Central memory CD4-positive, alpha-beta T cell (primary cell): ENCODE results near the gene HOXD1.

Source experiments
- DNase-seq: peaks from one replicate; pipeline ENCODE4 v3.0.0; 2022

The HOXD1 gene

GRCh38 chr2:176184749-176185148, 3.7 kb upstream of the HOXD1 start:
- no peak for DNase-seq

DNA sequence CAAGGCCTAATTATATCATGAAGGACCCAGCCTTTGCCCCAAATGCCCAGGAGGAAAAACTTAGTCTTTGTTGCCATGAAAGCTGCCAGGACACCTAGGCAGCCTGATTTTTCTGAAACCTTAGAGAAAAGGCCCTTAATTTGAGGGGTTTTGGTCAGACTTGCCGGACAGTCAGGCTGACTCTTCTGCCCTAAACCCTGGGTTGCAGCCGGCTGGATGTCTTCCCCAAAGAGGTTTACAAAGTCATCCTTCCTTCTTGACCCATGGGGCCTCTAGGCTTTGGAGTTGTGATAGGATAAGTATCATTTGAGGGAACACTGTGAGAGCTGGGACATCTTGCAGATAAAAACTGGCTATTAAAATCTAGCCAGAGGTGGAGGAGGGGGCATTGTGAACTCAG, 2.4 kb upstream of the HOXD1 start:
- no peak for DNase-seq

DNA sequence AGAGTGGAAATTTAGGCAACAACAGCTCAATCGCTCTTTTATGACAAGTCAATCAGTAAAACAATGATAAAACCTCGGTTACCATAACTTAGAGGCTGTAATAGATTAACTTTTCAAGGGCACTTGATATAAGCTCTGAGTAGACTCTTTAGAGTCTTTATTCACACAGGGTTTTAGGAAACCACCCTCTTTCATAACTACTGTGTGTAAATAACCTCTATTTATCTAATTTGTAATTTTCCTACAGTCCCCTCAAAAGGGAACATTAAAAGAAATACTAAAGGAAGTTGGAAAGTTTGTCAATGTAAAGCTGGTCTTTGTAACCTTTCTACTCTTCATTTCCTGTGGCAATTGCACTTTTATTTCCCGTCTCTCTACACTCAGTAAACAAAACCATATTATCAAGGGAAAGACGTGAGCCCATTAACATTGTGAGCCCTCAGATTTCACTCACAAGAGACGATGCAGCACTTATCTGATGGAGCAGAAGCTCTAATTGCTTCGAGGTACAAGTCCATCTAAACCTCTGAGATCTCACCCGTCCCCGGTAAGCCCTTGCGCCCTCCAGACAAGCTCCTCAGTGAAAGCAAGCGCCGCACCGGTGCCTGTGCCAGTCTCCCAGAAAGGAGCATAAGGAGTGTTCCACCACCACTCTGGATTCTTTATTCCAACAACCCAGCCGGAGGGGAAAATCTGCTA, 1.1 kb upstream of the HOXD1 start:
- DNase-seq: no peak

DNA sequence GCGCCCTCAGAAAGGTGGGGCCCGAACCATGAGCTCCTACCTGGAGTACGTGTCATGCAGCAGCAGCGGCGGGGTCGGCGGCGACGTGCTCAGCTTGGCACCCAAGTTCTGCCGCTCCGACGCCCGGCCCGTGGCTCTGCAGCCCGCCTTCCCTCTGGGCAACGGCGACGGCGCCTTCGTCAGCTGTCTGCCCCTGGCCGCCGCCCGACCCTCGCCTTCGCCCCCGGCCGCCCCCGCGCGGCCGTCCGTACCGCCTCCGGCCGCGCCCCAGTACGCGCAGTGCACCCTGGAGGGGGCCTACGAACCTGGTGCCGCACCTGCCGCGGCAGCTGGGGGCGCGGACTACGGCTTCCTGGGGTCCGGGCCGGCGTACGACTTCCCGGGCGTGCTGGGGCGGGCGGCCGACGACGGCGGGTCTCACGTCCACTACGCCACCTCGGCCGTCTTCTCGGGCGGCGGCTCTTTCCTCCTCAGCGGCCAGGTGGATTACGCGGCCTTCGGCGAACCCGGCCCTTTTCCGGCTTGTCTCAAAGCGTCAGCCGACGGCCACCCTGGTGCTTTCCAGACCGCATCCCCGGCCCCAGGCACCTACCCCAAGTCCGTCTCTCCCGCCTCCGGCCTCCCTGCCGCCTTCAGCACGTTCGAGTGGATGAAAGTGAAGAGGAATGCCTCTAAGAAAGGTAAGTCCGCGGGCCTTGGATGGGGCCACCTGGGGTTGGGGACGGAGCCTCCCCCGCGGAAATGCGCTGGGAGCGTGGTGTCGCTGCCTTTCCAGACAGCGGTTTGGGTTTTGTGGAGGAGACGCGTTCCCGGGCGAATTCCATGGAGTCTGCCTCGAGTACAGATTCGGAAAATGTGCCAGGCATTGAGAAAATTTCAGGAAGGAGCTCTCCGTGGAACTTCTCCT, 559 bp downstream of the HOXD1 start:
- no peak for DNase-seq

DNA sequence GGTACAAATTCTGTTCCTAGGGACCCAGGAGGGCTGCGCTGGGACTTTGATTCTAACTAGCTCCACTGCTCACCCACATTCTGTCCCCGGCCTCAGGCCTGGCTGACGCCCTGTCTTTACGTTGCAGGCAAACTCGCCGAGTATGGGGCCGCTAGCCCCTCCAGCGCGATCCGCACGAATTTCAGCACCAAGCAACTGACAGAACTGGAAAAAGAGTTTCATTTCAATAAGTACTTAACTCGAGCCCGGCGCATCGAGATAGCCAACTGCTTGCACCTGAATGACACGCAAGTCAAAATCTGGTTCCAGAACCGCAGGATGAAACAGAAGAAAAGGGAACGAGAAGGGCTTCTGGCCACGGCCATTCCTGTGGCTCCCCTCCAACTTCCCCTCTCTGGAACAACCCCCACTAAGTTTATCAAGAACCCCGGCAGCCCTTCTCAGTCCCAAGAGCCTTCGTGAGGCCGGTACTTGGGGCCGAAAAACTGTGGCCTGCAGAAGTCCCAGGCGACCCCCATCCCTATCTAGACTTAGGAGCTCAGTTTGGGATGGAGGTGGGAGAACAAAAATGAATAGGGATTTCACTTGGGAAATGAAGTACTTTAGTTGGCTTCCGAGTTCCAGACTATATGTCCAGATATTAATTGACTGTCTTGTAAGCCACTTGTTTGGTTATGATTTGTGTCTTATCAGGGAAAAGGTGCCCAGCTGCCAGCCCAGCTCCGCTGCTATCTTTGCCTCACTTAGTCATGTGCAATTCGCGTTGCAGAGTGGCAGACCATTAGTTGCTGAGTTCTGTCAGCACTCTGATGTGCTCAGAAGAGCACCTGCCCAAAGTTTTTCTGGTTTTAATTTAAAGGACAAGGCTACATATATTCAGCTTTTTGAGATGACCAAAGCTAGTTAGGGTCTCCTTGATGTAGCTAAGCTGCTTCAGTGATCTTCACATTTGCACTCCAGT, 1.5 kb downstream of the HOXD1 start:
- DNase-seq: no peak

DNA sequence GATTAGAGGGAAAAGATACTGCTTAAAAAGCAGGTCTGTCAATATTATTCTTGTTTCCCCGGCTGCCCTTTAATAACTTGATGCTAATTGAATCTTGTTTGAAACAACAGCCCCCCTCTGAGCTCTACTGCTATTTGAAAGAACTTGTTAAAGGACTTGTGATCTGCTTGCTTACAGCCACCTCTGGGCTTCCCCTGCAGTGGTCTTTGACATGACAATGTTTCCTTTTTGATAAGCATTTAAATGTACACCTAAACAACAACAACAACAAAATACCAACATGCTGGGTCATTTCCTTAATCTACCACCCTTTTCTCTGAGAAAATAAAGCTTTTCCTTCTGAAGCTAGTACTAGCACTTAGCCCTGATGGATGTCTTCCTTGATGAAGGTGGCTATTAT, 3.9 kb downstream of the HOXD1 start:
- no peak for DNase-seq

- no peak for DNase-seq
Measured at GRCh38 chr2:176193048-176193447, 4.6 kb downstream of the HOXD1 start.

GRCh38 chr2:176199902-176200301, 11.4 kb downstream of the HOXD1 start:
- no peak for DNase-seq

- DNase-seq: no peak
Measured at GRCh38 chr2:176200971-176201370, 12.5 kb downstream of the HOXD1 start.

GRCh38 chr2:176202491-176202890, 14.0 kb downstream of the HOXD1 start:
- DNase-seq: no peak

DNA sequence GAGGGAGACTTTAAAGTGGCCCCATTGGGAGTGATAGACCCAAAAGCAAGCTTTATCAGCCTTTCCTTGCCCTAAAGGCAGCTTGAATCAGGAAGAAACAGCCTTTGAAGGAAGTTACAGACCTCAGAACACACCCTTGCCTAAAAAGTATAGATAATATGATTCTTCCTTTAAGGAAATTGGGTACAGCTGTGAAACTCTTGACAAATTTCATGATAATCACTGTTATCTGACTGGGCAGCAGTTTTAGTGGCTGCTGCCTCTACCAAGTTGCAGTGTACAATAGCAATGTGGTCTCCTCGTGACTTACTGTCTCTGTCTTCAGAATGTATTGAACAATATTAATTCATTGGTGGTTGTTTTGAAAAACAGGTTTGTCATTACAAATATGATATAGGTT, 16.7 kb downstream of the HOXD1 start:
- no peak for DNase-seq

DNA sequence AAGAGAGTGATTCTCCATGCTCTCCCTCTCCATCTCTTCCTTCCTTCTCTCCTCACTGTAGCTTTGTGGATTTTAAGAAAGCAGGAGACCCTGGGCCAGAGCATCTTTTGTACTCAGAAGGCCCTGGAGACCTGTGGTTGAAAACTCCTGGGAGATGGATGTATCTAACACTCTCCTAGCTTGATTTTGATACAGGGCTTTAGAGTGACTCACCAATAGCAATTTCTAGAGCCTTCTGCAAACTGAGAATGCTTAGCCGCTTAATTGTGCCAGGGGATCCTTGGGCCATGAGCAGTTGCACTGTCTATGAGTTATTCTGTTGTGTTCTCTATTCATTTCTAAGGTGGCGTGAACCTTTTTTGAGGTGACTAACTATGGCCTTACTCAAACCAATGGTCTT, 17.7 kb downstream of the HOXD1 start:
- no peak for DNase-seq

DNA sequence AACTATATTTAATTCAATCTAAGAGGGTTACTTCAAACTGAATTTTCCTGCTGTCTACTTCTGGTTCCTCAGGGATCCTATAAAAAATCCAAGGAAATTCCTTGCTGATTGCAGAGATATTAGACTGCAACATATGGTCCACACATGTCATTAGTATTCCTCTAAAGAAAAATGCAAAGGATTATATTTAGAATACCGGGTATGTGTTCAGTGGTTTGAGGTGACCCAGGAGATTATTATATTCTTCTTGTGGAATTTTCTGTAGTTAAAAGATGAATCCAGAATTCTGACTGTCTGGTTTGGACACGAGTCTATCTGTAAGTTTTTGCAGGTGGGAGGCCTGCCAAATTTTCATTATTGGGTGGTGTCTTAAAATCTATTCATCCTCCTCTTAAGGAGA, 18.2 kb downstream of the HOXD1 start:
- no peak for DNase-seq

DNA sequence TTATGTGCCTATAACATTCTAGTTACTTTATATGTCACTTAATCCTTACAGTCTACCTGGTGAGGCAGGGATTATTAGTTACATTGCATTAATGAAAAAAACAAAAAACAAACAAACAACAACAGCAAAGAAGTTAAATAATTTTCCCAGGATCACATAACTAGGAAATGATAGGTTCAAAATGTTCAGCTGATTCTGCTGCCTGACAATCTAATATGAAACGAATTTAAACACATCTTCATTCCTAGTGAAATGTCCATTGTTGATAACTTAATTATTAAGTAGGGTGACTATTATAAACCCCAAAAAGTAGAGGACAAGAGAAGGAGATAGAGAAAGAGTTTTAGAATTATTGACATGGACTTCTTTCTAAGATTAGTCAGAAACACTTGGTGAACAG, 22.6 kb downstream of the HOXD1 start:
- DNase-seq: no peak

- no peak for DNase-seq
Measured at GRCh38 chr2:176212276-176212675, 23.8 kb downstream of the HOXD1 start.

- DNase-seq: no peak
Measured at GRCh38 chr2:176213406-176213805, 24.9 kb downstream of the HOXD1 start.

- DNase-seq: no peak
Measured at GRCh38 chr2:176227874-176228273, 39.4 kb downstream of the HOXD1 start.

DNA sequence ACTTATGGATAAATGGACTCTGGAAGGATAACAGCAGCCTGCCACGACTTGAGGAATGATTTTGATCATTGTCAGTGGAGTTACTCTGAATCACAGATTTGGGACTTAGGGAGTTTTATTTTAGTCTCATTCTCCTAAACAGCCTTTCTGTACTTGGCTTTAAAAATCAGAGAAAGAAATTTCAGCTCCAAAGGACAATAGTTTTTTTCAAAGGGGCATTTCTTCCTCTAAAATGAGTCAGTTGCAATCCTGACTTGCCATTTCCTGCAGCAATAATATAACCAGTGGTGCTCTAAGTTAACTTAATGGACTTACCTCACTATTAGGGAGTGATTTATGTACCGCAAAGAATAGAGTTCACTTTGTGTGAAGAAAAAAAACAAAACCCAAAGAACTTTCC, 45.7 kb downstream of the HOXD1 start:
- DNase-seq: no peak

DNA sequence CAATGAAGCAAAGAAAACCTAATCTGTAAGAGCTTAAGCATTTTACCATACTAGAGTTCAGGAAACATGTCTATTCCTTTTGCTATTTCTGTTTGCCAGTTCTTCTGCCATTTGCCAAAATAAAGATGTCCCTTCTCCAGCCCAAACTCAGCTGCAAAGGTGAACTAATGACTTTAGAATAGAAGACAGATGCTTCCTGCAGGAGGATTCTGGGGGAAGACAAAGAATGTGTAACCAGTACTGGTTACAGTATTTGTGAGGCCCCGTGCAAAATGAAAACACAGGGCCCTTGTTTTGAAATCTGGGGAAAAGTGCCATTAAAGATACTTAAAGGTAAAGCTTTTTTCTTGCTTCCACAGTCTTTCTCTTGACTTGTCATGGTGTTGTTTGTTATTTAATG, 46.5 kb downstream of the HOXD1 start:
- no peak for DNase-seq

- DNase-seq: no peak
Measured at GRCh38 chr2:176237456-176237855, 49.0 kb downstream of the HOXD1 start.

- DNase-seq: no peak
Measured at GRCh38 chr2:176239031-176239430, 50.6 kb downstream of the HOXD1 start.

- no peak for DNase-seq
Measured at GRCh38 chr2:176240301-176240700, 51.8 kb downstream of the HOXD1 start.
